Adrenal gland (tissue), 12 donors: ENCODE results near the gene KLHL26. TPM values are rescaled to one million over a fixed set of nuclear protein-coding genes. Genes with fewer than 3 reads are reported as not detected.

Experiments
- DNase-seq, 7 donors: peaks; one replicate each; pipeline ENCODE4 v3.0.0-alpha.2; 2019 to 2020
- H3K27ac ChIP-seq, 5 donors: fragments of 200-600 bp; sonication (generic) in 4 of 5; 1 replicate in 3 of 5; 2 replicates in 2 of 5; pipeline versions ENCODE4 v1.5.1 to v1.8.0; 2016 to 2020; ENCODE audit warnings: mild to moderate bottlenecking in 1 of 5
- H3K27me3 ChIP-seq: fragments of 200-600 bp; 2 replicates; pipeline ENCODE4 v1.8.0; 2021
- H3K36me3 ChIP-seq, 2 donors: fragments of 200-600 bp; replicated peaks in 1 of 2; 1 replicate in 1 of 2; 2 replicates in 1 of 2; pipeline versions ENCODE4 v1.5.1 to v1.8.0; 2018 to 2022
- H3K4me1 ChIP-seq, 2 donors: fragments of 200-600 bp; replicated peaks in 1 of 2; 1 replicate in 1 of 2; 2 replicates in 1 of 2; pipeline versions ENCODE4 v1.5.1 to v1.8.0; 2018 to 2021
- H3K4me3 ChIP-seq, 4 donors: fragments of 200-600 bp; sonication (generic) in 3 of 4; one replicate each; pipeline ENCODE4 v1.5.1; 2016 to 2018
- H3K9me3 ChIP-seq, 3 donors: fragments of 200-600 bp; sonication (generic) in 1 of 3; replicated peaks in 1 of 3; 1 replicate in 2 of 3; 2 replicates in 1 of 3; pipeline versions ENCODE4 v1.5.1 to v1.8.0; 2016 to 2021
- POLR2A ChIP-seq, 2 donors: fragments of 450-650 bp; IDR thresholded peaks; one replicate each; pipeline ENCODE4 v1.6.1; 2017; ENCODE audit warnings: antibody characterized with exemption in 2 of 2, mild to moderate bottlenecking in 2 of 2, moderate library complexity in 1 of 2
- WGBS, 4 donors: extraction: QIAGEN DNeasy Blood & Tissue Kit in 2 of 4; methylation state at CpG; one replicate each; pipeline versions ENCODE4 v1.1.5 to v1.1.7; 2013 to 2017; 5-methylcytosine and 5-hydroxymethylcytosine counted together
- intact Hi-C, 2 donors: fragments of 100-400 bp; cut with DNase I; formaldehyde crosslinking; loops; one replicate each; pipeline versions ENCODE4 v1.14.1 to v1.15.0; 2022 to 2023
- polyA plus RNA-seq, 3 donors: library from polyadenylated mRNA; stranded (reverse); fragments of 200-250 nt in 2 of 3; fragments of 350-450 nt in 1 of 3; fragmentation: Illumina TruSeq in 1 of 3; extraction: RNeasy Lipid Tissue Mini Kit (QIAGEN cat#74804) in 1 of 3; gene quantifications; one replicate each; pipeline ENCODE4 v1.2.3, GENCODE V29; 2013 to 2014
- total RNA-seq, 9 donors: library from RNA; depleted of rRNA in 4 of 9; stranded (reverse); fragments of >200 nt in 4 of 9; fragments of 120-200 nt in 1 of 9; fragmentation: NEBNext Ultra II Directional in 1 of 9; extraction: Animal tissue kit (Norgen Biotek cat#: 25700) in 1 of 9; gene quantifications; one replicate each; pipeline versions ENCODE4 v1.1.0 to v1.2.4, GENCODE V29; 2013 to 2023
- TF ChIP-seq, protein P1 (sequence below), 6 experiments: fragments of 450-650 bp in 4 of 6; fragments of 200-600 bp in 2 of 6; sonication (generic) in 1 of 6; IDR thresholded peaks; 1 replicate in 5 of 6; 2 replicates in 1 of 6; pipeline versions ENCODE4 v1.5.1 to v1.8.0; 2016 to 2021; ENCODE audit warnings: antibody characterized with exemption in 6 of 6, mild to moderate bottlenecking in 2 of 6, moderate library complexity in 1 of 6
- donor health status: healthy with polysubstance abuse.
- donor health status: Bipolar disorder and iron deficiency.
- donor health status: DM: yes; HTN: yes; CAD: no.
- donor health status: DM: no; HTN: no; CAD: no.
- donor health status: DM: no; HTN: no; CAD: no.
- donor health status: DM: yes; HTN: yes; CAD: no.

The KLHL26 gene
- total and polyA plus RNA-seq, 12 donors: 1.4 to 15.2 (median 8.2) TPM

GRCh38 chr19:18650468-18651041, 13.7 kb downstream of the KLHL26 start:
- intact Hi-C loops: no loop called here
- peak overlapping the region in 4 of 5 donors; percentile 60 to 86 (median 80) for H3K27ac ChIP-seq
- peaks cover 7 to 22% of the 10 kb centered on the region in 2 donors for H3K4me1 ChIP-seq
- no peaks in the 10 kb centered on the region for H3K36me3 ChIP-seq
- H3K4me3 ChIP-seq: no peak overlapping the region
- no peak for TF ChIP-seq POLR2A (IDR thresholded peaks at IDR 0.05)
- TF ChIP-seq, protein P1, sequence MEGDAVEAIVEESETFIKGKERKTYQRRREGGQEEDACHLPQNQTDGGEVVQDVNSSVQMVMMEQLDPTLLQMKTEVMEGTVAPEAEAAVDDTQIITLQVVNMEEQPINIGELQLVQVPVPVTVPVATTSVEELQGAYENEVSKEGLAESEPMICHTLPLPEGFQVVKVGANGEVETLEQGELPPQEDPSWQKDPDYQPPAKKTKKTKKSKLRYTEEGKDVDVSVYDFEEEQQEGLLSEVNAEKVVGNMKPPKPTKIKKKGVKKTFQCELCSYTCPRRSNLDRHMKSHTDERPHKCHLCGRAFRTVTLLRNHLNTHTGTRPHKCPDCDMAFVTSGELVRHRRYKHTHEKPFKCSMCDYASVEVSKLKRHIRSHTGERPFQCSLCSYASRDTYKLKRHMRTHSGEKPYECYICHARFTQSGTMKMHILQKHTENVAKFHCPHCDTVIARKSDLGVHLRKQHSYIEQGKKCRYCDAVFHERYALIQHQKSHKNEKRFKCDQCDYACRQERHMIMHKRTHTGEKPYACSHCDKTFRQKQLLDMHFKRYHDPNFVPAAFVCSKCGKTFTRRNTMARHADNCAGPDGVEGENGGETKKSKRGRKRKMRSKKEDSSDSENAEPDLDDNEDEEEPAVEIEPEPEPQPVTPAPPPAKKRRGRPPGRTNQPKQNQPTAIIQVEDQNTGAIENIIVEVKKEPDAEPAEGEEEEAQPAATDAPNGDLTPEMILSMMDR (IDR thresholded peaks at IDR 0.05): no peak
- no peaks in the 10 kb centered on the region for H3K27me3 ChIP-seq
- peak; percentile 33 to 85 (median 59) for DNase-seq
- no peaks in the 10 kb centered on the region for H3K9me3 ChIP-seq
- WGBS, 4 donors: 58 to 74% (median 68%) methylated on average over 21 to 34 of the region's 34 CpGs

DNA sequence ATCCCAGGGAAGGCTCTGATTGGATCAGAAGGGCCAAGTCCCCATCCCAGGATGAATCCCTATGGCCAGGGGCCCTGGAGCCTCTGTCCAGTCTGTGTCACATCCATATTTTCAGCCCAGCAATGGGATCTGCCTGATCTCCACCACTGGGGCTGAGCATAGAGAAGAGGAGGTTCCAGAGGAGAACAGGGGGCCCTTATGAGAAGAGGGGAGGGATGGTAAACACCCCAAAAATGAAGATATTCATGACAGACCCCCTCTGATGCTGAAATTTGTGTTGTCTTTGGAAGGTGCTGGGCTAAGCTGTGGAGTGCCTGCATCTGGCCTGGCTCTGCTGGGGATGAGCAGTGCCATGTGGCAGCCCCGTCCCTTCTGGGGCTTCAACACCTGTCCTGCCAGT, 14.5 kb downstream of the KLHL26 start:
- DNase-seq: no peak
- WGBS, 4 donors: 88 to 100% (median 100%) methylated on average over 1 of the region's 1 CpG
- TF ChIP-seq, protein P1 (IDR thresholded peaks at IDR 0.05): no peak
- no peak for TF ChIP-seq POLR2A (IDR thresholded peaks at IDR 0.05)
- Histone ChIP-seq H3K27me3 (no peaks in the 10 kb centered on the region), H3K4me1 (peaks cover 7 to 29% of the 10 kb centered on the region in 2 donors), H3K4me3 (no peak overlapping the region), H3K36me3 (no peaks in the 10 kb centered on the region), H3K27ac (peak overlapping the region in 3 of 5 donors; percentile 56 to 86 (median 83)), H3K9me3 (no peaks in the 10 kb centered on the region)
- intact Hi-C loops: no loop called here

GRCh38 chr19:18651733-18652132, 14.9 kb downstream of the KLHL26 start:
- peaks cover 7 to 33% of the 10 kb centered on the region in 2 donors for H3K4me1 ChIP-seq
- peak overlapping the region in 2 of 5 donors; percentile 56 to 86 for H3K27ac ChIP-seq
- no peaks in the 10 kb centered on the region for H3K36me3 ChIP-seq

GRCh38 chr19:18653853-18654252, 17.0 kb downstream of the KLHL26 start:
- Histone ChIP-seq H3K27me3 (no peaks in the 10 kb centered on the region), H3K4me3 (no peak overlapping the region), H3K4me1 (peaks cover 0 to 41% of the 10 kb centered on the region in 2 donors), H3K9me3 (no peaks in the 10 kb centered on the region), H3K36me3 (no peaks in the 10 kb centered on the region), H3K27ac (no peak overlapping the region)
- intact Hi-C loops: no loop called here
- DNase-seq: no peak
- WGBS, 4 donors: 100% methylated on average over 1 of the region's 1 CpG
- TF ChIP-seq, protein P1 (IDR thresholded peaks at IDR 0.05): no peak
- no peak for TF ChIP-seq POLR2A (IDR thresholded peaks at IDR 0.05)

More at GRCh38 chr19:18651733-18652132, 14.9 kb downstream of the KLHL26 start:
- DNase-seq: no peak
- intact Hi-C loops: no loop called here
- Histone ChIP-seq H3K9me3 (no peaks in the 10 kb centered on the region), H3K4me3 (no peak overlapping the region), H3K27me3 (no peaks in the 10 kb centered on the region)
- no peak for TF ChIP-seq POLR2A (IDR thresholded peaks at IDR 0.05)
- TF ChIP-seq, protein P1 (IDR thresholded peaks at IDR 0.05): no peak
- WGBS, 4 donors: 85 to 93% (median 89%) methylated on average over 6 of the region's 6 CpGs
